ENCODE measurements around the gene MYBPH.

GRCh38 chr1:203135636-203136305 lies 39.9 kb downstream of the MYBPH start:
- TF ChIP-seq CTCF (conservative IDR thresholded peaks at IDR 0.05; ENCODE audit: low read depth, low read length) (no peak), EZH2 (IDR thresholded peaks at IDR 0.05; ENCODE audit: borderline replicate concordance, low read depth, low read length, poor library complexity, severe bottlenecking) (no peak)
